H1 (cell line): Measurements from ENCODE around the gene CALML4. TPM values are rescaled to one million over a fixed set of nuclear protein-coding genes. Genes with fewer than 3 reads are reported as not detected.
A peak's percentile ranks its signal among the peaks of the same experiment; 100 is the strongest.

Experiments
- CTCF ChIA-PET: fragments of 300-600 bp; sonication (Branson Sonifier 250); formaldehyde crosslinking; loops from one replicate; lab custom pipeline; 2021; ENCODE audit not compliant: partially characterized antibody; lab: Charles Lee
- POLR2A ChIA-PET: fragments of 300-600 bp; sonication (Branson Sonifier 250); formaldehyde crosslinking; loops from one replicate; lab custom pipeline; 2021; ENCODE audit warnings: inconsistent platforms; ENCODE audit not compliant: partially characterized antibody; lab: Charles Lee
- DNase-seq, 2 experiments: peaks; one replicate each; pipeline versions ENCODE4 v3.0.0 to v3.0.0-alpha.2; 2010 to 2022; ENCODE audit warnings: low spot score in 2 of 2, low read depth in 1 of 2, mixed read lengths in 1 of 2
- FAIRE-seq: peaks from 2 replicates; lab custom pipeline; 2011; peaks lifted over from hg19 to GRCh38; lab: Jason Lieb, UNC
- H2AFZ ChIP-seq: 2 replicates; pipeline ENCODE4 v1.8.1; 2012; ENCODE audit warnings: low read length, inconsistent platforms
- H2AK5ac ChIP-seq: 2 replicates; pipeline ENCODE4 v1.6.1; 2013; ENCODE audit warnings: low read depth, low read length
- H2BK120ac ChIP-seq: replicated peaks from 2 replicates; pipeline ENCODE3; 2013; ENCODE audit warnings: low read depth, low read length, inconsistent platforms
- H2BK12ac ChIP-seq: 2 replicates; pipeline ENCODE4 v1.6.1; 2013; ENCODE audit warnings: low read depth, low read length
- H2BK15ac ChIP-seq: 2 replicates; pipeline ENCODE4 v1.6.1; 2013; ENCODE audit warnings: low read length
- H2BK20ac ChIP-seq: 2 replicates; pipeline ENCODE4 v1.6.1; 2013; ENCODE audit warnings: low read length
- H2BK5ac ChIP-seq: 2 replicates; pipeline ENCODE4 v1.6.1; 2013; ENCODE audit warnings: low read depth, low read length
- H3K14ac ChIP-seq: 2 replicates; pipeline ENCODE4 v1.6.1; 2013; ENCODE audit warnings: inconsistent platforms; ENCODE audit not compliant: insufficient read length
- H3K18ac ChIP-seq: 2 replicates; pipeline ENCODE4 v1.6.1; 2013; ENCODE audit warnings: low read length; ENCODE audit errors: extremely low read depth
- H3K23ac ChIP-seq: 2 replicates; pipeline ENCODE4 v1.6.1; 2013; ENCODE audit warnings: inconsistent platforms; ENCODE audit not compliant: insufficient read length
- H3K23me2 ChIP-seq: 2 replicates; pipeline ENCODE4 v1.6.1; 2013; ENCODE audit warnings: low read depth, low read length
- H3K27ac ChIP-seq: 2 replicates; pipeline ENCODE4 v1.6.1; 2011; ENCODE audit warnings: low read depth, low read length, inconsistent platforms
- H3K27me3 ChIP-seq, 4 experiments: replicated peaks in 1 of 4; 1 replicate in 1 of 4; 2 replicates in 3 of 4; pipeline versions ENCODE4 v1.6.1 to v1.8.1; 2011 to 2013; ENCODE audit warnings: low read length in 3 of 4, mild to moderate bottlenecking in 3 of 4, inconsistent platforms in 2 of 4, mixed read lengths in 2 of 4, moderate library complexity in 1 of 4; ENCODE audit not compliant: control insufficient read depth in 3 of 4, insufficient read depth in 3 of 4; ENCODE audit errors: extremely low read depth in 1 of 4
- H3K36me3 ChIP-seq, 4 experiments: 2 replicates each; pipeline versions ENCODE4 v1.6.1 to v1.8.1; 2011 to 2013; ENCODE audit warnings: mild to moderate bottlenecking in 4 of 4, low read length in 3 of 4, moderate library complexity in 2 of 4, control low read depth in 1 of 4, inconsistent platforms in 1 of 4; ENCODE audit not compliant: insufficient read depth in 4 of 4, control insufficient read depth in 2 of 4
- H3K4ac ChIP-seq: replicated peaks from 2 replicates; pipeline ENCODE3; 2013; ENCODE audit warnings: low read length, low read depth, mixed read lengths, inconsistent platforms; ENCODE audit not compliant: insufficient read length
- H3K4me1 ChIP-seq, 4 experiments: replicated peaks in 1 of 4; 1 replicate in 1 of 4; 2 replicates in 3 of 4; pipeline versions ENCODE4 v1.6.1 to v1.8.1; 2011 to 2013; ENCODE audit warnings: low read length in 3 of 4, inconsistent platforms in 2 of 4, mixed read lengths in 1 of 4; ENCODE audit not compliant: insufficient read depth in 4 of 4, control insufficient read depth in 3 of 4
- H3K4me2 ChIP-seq, 2 experiments: 2 replicates each; pipeline versions ENCODE4 v1.6.1 to v1.8.1; 2011 to 2013; ENCODE audit warnings: low read depth in 2 of 2, low read length in 2 of 2, control low read depth in 1 of 2, inconsistent platforms in 1 of 2, mild to moderate bottlenecking in 1 of 2; ENCODE audit not compliant: insufficient read depth in 1 of 2
- H3K4me3 ChIP-seq, 4 experiments: fragments of 200-600, 300-600 bp in 1 of 4; sonication (generic), shearing (Covaris generic), sonication (Bioruptor Twin) in 1 of 4; 2 replicates each; pipeline versions ENCODE4 v1.5.1 to v1.8.1; 2011 to 2016; ENCODE audit warnings: low read length in 4 of 4, low read depth in 3 of 4, control low read depth in 2 of 4, inconsistent platforms in 2 of 4, mild to moderate bottlenecking in 2 of 4, mixed read lengths in 1 of 4, moderate library complexity in 1 of 4; ENCODE audit not compliant: insufficient read depth in 2 of 4; ENCODE audit errors: extremely low read depth in 1 of 4
- H3K56ac ChIP-seq: replicated peaks from 2 replicates; pipeline ENCODE3; 2013; ENCODE audit warnings: low read depth, mild to moderate bottlenecking, mixed read lengths, low read length, inconsistent platforms; ENCODE audit not compliant: insufficient read length
- H3K79me1 ChIP-seq: 2 replicates; pipeline ENCODE4 v1.6.1; 2013; ENCODE audit warnings: low read depth, low read length, control low read depth
- H3K79me2 ChIP-seq, 2 experiments: 2 replicates each; pipeline versions ENCODE4 v1.6.1 to v1.8.1; 2012 to 2013; ENCODE audit warnings: low read length in 2 of 2, mild to moderate bottlenecking in 2 of 2, inconsistent platforms in 1 of 2; ENCODE audit not compliant: insufficient read depth in 2 of 2, control insufficient read depth in 1 of 2
- H3K9ac ChIP-seq, 4 experiments: replicated peaks in 1 of 4; 1 replicate in 1 of 4; 2 replicates in 3 of 4; pipeline versions ENCODE4 v1.6.1 to v1.8.1; 2011 to 2013; ENCODE audit warnings: low read depth in 3 of 4, low read length in 3 of 4, control low read depth in 2 of 4, mild to moderate bottlenecking in 2 of 4, moderate library complexity in 2 of 4, inconsistent platforms in 1 of 4; ENCODE audit errors: extremely low read depth in 1 of 4
- H3K9me3 ChIP-seq, 2 experiments: 2 replicates each; pipeline versions ENCODE4 v1.6.1 to v1.8.1; 2012 to 2013; ENCODE audit warnings: mild to moderate bottlenecking in 2 of 2, moderate library complexity in 2 of 2, control low read depth in 1 of 2, inconsistent platforms in 1 of 2, low read depth in 1 of 2, low read length in 1 of 2, mixed read lengths in 1 of 2; ENCODE audit not compliant: insufficient read depth in 2 of 2
- H4K20me1 ChIP-seq, 2 experiments: replicated peaks in 1 of 2; 2 replicates each; pipeline versions ENCODE3 to v1.8.1; 2011 to 2013; ENCODE audit warnings: inconsistent platforms in 2 of 2, low read length in 2 of 2, mild to moderate bottlenecking in 1 of 2; ENCODE audit not compliant: insufficient read depth in 2 of 2, control insufficient read depth in 1 of 2
- H4K5ac ChIP-seq: 2 replicates; pipeline ENCODE4 v1.6.1; 2013; ENCODE audit warnings: low read length, low read depth, mixed read lengths, inconsistent platforms; ENCODE audit not compliant: insufficient read length
- H4K8ac ChIP-seq: 2 replicates; pipeline ENCODE4 v1.8.0; 2013; ENCODE audit warnings: mild to moderate bottlenecking, moderate library complexity, low read length, inconsistent platforms; ENCODE audit not compliant: insufficient read depth; ENCODE audit errors: extremely low read depth
- H4K91ac ChIP-seq: replicated peaks from 2 replicates; pipeline ENCODE3; 2013; ENCODE audit warnings: low read length, mixed read lengths, inconsistent platforms; ENCODE audit not compliant: insufficient read length
- BRCA1 ChIP-seq: IDR thresholded peaks from 2 replicates; pipeline ENCODE4 v1.6.1; 2012; ENCODE audit warnings: low read depth, low read length, improper control_type of control experiment
- CHD2 ChIP-seq: IDR thresholded peaks from 2 replicates; pipeline ENCODE4 v1.6.1; 2012; ENCODE audit warnings: low read length, improper control_type of control experiment
- EGR1 ChIP-seq: IDR thresholded peaks from 2 replicates; pipeline ENCODE4 v1.6.1; 2011; ENCODE audit warnings: low read depth, low read length, borderline replicate concordance
- GABPA ChIP-seq: IDR thresholded peaks from 2 replicates; pipeline ENCODE4 v1.6.1; 2011; ENCODE audit warnings: mild to moderate bottlenecking, low read length, moderate library complexity, borderline replicate concordance; ENCODE audit not compliant: insufficient read depth
- HDAC6 ChIP-seq: IDR thresholded peaks from one replicate; pipeline ENCODE4 v1.7.1; 2012; ENCODE audit warnings: low read depth, mild to moderate bottlenecking, inconsistent platforms, low read length, moderate library complexity
- POLR2AphosphoS5 ChIP-seq: IDR thresholded peaks from 2 replicates; pipeline ENCODE4 v1.6.1; 2011; ENCODE audit warnings: low read depth, low read length
- SP1 ChIP-seq: IDR thresholded peaks from 2 replicates; pipeline ENCODE4 v1.6.1; 2011; ENCODE audit warnings: low read depth, low read length
- TAF7 ChIP-seq: optimal IDR thresholded peaks from 2 replicates; pipeline ENCODE3; 2011; ENCODE audit warnings: low read depth, mild to moderate bottlenecking, inconsistent platforms, low read length, moderate library complexity, borderline replicate concordance
- TEAD4 ChIP-seq: IDR thresholded peaks from 2 replicates; pipeline ENCODE4 v1.6.1; 2012; ENCODE audit warnings: low read depth, low read length, inconsistent platforms, mixed read lengths
- WGBS, 2 experiments: shearing (Covaris generic) in 1 of 2; methylation state at CpG; one replicate each; pipeline versions ENCODE4 v1.1.6 to v1.1.7; 2013 to 2015; ENCODE audit warnings: low lambda C conversion rate in 2 of 2, mixed read lengths in 2 of 2, inconsistent platforms in 1 of 2, low coverage in 1 of 2, missing lambda C conversion rate in 1 of 2; ENCODE audit not compliant: insufficient replicate concordance in 2 of 2, insufficient coverage in 1 of 2, insufficient read length in 1 of 2; ENCODE audit errors: extremely low coverage in 1 of 2, missing lambda C conversion rate in 1 of 2; 5-methylcytosine and 5-hydroxymethylcytosine counted together
- polyA plus RNA-seq, 7 experiments: library from polyadenylated mRNA; depleted of rRNA in 3 of 7; stranded (reverse) in 5 of 7; unstranded in 2 of 7; fragments of >200 nt in 5 of 7; fragments of 200-250 nt in 2 of 7; gene quantifications; 1 replicate in 5 of 7; 2 replicates in 1 of 7; 4 replicates in 1 of 7; pipeline versions ENCODE4 v1.2.1 to v1.2.3, GENCODE V29; 2011 to 2013; ENCODE audit warnings: missing spikeins in 2 of 7, mixed read lengths in 2 of 7
- total RNA-seq: library from RNA; stranded (reverse); fragmentation: NEBNext Ultra II Directional; extraction: Animal tissue kit (Norgen Biotek cat#: 25700); gene quantifications from 2 replicates; pipeline ENCODE4 v1.2.1, GENCODE V29; 2021
- TF ChIP-seq, protein P1 (sequence below): IDR thresholded peaks from 2 replicates; pipeline ENCODE4 v1.6.1; 2011; ENCODE audit warnings: low read depth, mild to moderate bottlenecking, low read length; ENCODE audit not compliant: insufficient read depth
- TF ChIP-seq, protein P2 (sequence below): IDR thresholded peaks from 2 replicates; pipeline ENCODE4 v1.6.1; 2012; ENCODE audit warnings: inconsistent platforms

Gene CALML4
- total and polyA plus RNA-seq, 2 of the 8 experiments (the other 6 are each of a cell fraction or from before 2014, with no cell fraction given): 3.8 to 12.5 TPM

DNA sequence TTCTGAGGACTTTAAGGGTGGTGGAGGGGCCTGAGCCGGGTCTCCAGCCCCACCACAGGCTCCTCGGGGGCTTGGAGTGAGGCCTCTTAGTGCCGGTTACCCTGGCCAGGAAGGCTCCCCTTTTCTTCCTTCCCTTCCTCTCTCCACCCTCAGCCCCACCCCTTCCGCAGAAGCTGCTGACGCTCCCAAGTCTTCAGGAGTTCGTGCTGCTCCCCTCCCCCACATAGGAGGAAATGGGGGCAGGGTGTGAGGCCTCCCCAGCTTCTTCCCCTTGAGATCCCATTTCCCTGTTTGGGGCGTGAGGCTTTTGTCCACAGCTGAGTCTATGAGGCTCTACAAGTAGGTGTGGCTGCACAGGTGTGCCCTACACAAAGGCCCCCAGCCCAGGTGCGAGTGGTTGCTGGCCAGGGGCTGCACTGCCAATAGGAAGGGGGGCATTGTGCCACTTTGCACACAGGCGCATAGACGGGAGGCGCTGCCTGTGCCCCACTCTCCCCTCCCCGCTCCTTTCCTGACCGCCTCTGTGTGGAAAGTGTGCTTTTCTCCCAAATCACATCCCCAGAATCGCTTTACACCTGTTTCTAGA lies 915 bp upstream of the CALML4 start:
- Histone ChIP-seq H3K18ac (peak overlapping the region; percentile 60), H2BK5ac (peak overlapping the region; percentile 69), H2BK120ac (no peak overlapping the region), H2BK12ac (peak overlapping the region; percentile 63; the same call in 1 of the 2 replicates), H3K79me1 (peaks cover 2% of the 10 kb centered on the region; the same call in 1 of the 2 replicates), H3K27ac (0 out of 2 replicates have a peak overlapping the region, but pooled peaks have one; percentile 55), H4K20me1 (peaks cover 5 to 23% of the 10 kb centered on the region in 2 experiments), H3K4me2 (peak overlapping the region in 1 of 2 experiments; percentile 35; a peak in 1 of 4 replicates), H3K36me3 (no peaks in the 10 kb centered on the region; a peak in 1 of 8 replicates), H2BK15ac (no peak overlapping the region; the same call in 1 of the 2 replicates), H3K4me3 (peak overlapping the region in 1 of 4 experiments; percentile 14; a peak in 2 of 8 replicates), H3K9me3 (no peaks in the 10 kb centered on the region), H2AK5ac (no peak overlapping the region), H3K4me1 (peaks cover 2 to 40% (median 28%) of the 10 kb centered on the region in 4 experiments), H3K14ac (no peak overlapping the region), H2AFZ (no peak overlapping the region), H3K9ac (no peak overlapping the region), H3K56ac (no peak overlapping the region), H3K23ac (no peak overlapping the region), H4K8ac (peak overlapping the region; percentile 37; the same call in 1 of the 2 replicates), H3K4ac (no peak overlapping the region), H4K91ac (no peak overlapping the region), H3K79me2 (peaks cover 0 to 18% of the 10 kb centered on the region in 2 experiments; a peak in 1 of 4 replicates), H2BK20ac (no peak overlapping the region; the same call in 1 of the 2 replicates), H3K27me3 (no peaks in the 10 kb centered on the region), H3K23me2 (no peaks in the 10 kb centered on the region), H4K5ac (no peak overlapping the region)
- DNase-seq: peak in 1 of 2 experiments; percentile 36
- no peak for FAIRE-seq
- ChIA-PET POLR2A (interaction anchor here (0.9 to 3.1 kb wide), 2 partner anchors 10 to 23 kb away, joined by 6 to 20 read pairs; no protein-coding TSS in a partner anchor), CTCF (interaction anchor here (1.4 to 4.3 kb wide), 2 partner anchors 10 to 101 kb away, joined by 4 to 36 read pairs; no protein-coding TSS in a partner anchor)
- 70% methylated on average over 9 of the region's 14 CpGs; no CpG with 5 or more reads in 1 of the 2 experiments for WGBS, 2 experiments
- peak; percentile 54; the same call in 1 of the 2 replicates for TF ChIP-seq EGR1
- no peak for TF ChIP-seq HDAC6
- TF ChIP-seq, protein P1, sequence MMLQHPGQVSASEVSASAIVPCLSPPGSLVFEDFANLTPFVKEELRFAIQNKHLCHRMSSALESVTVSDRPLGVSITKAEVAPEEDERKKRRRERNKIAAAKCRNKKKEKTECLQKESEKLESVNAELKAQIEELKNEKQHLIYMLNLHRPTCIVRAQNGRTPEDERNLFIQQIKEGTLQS: no peak
- TF ChIP-seq CHD2: no peak
- TF ChIP-seq POLR2AphosphoS5: no peak
- TF ChIP-seq BRCA1: no peak
- TF ChIP-seq TAF7: no peak
- TF ChIP-seq, protein P2, sequence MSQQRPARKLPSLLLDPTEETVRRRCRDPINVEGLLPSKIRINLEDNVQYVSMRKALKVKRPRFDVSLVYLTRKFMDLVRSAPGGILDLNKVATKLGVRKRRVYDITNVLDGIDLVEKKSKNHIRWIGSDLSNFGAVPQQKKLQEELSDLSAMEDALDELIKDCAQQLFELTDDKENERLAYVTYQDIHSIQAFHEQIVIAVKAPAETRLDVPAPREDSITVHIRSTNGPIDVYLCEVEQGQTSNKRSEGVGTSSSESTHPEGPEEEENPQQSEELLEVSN: no peak
- TF ChIP-seq TEAD4: no peak
- TF ChIP-seq SP1: peak; percentile 22; the same call in 1 of the 2 replicates
- no peak for TF ChIP-seq GABPA
